GM18868 (cell line): ENCODE data around the gene NAA40.

Experiments used
- ATAC-seq: cut with Tn5 transposase; IDR thresholded peaks from one replicate; pipeline ENCODE4 v1.9.1; 2021; ENCODE audit warnings: mild to moderate bottlenecking, moderate library complexity; ENCODE audit not compliant: unreplicated experiment

NAA40 gene

GRCh38 chr11:64006398-64006797 is 67.6 kb downstream of the NAA40 start:
- no peak for ATAC-seq
